ENCODE measurements around the gene ORM2.
"Not testable (repeated sequence)": the region's sequence is repeated elsewhere in the genome, so short reads cannot be mapped to it uniquely, and the experiment has no call there.

ORM2 gene

DNA sequence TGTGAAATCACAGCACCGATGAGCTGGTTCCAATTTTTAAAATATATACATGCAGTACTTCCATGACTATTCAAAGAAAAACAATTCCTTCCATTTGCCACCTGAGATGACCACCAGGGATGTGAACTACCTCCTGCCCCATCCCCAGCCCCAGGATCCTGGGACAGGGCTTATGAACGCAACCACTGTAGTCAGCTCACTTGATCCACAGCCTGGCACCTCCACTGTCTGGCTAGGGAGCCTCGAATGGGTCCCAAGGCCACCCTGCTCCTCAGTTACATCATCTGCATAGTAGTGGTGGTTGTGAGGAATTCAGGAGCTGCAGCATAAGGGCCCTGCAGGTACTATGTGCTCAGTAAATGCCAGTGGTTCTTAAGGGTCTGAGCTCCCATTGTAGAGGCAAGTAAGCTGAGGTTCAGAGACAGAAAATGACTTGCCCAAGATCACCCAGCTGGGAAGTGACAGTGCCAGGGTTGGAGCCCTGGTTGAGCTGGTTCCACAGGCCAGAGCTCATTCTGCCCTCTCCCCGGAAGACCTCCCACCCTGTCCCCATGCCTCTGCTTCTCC, 2.9 kb downstream of the ORM2 start:
- not testable (repeated sequence) for DNase-seq

DNA sequence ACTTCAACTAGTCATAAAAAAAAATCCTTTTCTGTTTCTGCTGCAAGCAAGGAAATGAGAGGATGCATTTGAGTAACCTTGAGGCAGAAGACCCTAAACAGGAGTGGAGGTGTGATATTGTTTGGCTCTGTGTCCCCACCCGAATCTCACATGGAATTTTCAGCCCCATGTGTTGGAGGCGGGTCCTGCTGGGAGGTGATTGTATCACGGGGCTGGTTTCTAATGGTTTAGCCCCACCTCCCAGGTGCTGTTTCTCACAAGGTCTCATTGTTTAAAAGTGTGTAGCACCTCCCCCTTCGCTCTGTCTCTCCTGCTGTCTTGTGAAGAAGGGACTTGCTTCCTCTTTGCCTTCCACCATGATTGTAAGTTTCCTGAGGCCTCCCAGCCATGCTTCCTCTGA, 4.0 kb downstream of the ORM2 start:
- DNase-seq, result not testable (repeated sequence)

DNA sequence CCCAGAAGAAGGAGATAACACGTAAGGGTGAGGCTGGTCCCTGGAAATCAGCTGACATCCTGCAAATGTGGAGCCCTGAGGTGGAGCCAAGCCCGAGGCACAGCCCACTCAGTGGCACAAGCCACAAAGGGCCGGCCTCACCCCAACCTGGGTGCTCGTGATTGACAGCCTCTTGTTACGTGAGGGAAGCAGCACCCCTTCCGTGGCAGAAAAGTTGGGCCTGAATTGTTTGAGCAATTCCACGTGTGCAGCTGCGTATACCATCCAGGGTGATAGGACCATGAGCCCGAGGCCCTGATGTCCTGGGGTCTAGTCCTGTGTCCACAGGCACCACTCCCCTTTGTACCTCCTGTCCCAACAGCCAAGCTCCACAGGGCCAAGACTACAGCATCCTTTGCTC, 4.8 kb downstream of the ORM2 start:
- DNase-seq, result no peak

DNA sequence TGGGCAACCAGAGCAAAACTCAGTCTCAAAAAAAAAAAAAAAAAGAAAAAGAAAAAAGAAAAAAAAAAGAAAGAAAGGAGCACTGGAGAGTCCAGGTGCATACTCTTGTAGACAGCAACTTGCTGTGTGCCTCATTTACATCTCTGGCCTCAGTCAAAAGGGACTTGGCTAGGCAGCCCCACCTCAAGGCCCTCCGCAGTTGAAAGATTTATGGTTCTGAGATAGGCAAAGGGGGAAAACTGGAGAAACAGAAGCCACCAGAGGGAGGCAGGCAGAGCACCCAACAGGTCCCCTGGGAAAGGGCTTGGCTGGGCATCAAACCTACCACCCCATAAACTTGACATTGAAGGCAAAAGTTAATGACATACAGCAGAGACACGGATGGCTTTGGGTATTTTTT, 6.1 kb downstream of the ORM2 start:
- DNase-seq, result no peak

DNA sequence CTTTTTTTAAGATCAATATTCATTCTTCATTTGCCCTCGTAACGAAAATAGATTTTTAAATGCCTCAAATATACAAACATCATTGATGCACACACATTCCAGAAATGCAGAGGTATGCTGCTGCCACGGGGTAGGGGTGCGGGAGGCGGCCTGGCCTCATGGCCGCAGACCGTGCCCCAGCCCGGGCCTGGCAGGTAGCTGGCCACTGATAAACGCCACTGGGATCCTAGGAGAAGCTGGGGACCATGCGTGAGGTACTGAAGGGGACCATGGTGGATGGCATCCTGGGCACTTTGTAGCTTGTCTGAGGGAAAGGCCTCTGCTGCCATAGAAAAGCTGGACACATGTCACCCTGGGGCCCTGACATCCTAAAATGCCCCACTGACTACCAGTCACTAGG, 6.5 kb downstream of the ORM2 start:
- no peak for DNase-seq

DNA sequence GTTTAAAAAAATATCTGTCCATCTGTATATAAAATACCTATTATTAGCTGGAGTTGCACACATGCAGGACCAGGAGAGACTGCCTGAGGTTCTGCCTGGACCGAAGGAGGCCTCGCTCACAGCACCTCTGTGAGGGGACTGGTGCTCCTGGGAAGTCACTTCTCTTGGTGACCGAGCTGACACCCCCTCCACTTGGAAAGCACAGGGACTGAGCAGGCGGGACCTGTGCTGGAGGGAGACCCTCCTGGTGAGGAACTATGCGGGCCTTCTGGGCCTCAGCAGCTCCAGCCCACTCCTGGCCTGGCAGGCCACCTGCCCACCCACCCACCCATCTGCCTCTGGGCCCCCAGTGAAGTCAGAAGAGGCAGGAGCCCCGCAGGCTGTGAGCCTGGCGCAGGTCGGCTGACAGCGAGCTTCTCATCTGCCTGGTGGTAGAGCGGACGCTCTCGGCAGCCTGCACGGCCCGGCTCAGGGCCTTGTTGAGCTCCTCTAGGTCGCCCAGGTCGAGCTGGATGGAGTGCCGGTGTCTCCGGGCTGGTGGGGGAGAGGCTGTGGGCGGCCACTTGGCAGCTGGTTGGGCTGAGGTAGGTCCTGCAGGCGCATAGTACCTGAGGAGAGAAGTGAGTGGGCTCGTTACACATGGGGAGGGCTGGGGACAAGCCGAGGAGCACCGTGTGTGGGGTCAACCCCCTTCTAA, 7.2 kb downstream of the ORM2 start:
- DNase-seq, result no peak

DNA sequence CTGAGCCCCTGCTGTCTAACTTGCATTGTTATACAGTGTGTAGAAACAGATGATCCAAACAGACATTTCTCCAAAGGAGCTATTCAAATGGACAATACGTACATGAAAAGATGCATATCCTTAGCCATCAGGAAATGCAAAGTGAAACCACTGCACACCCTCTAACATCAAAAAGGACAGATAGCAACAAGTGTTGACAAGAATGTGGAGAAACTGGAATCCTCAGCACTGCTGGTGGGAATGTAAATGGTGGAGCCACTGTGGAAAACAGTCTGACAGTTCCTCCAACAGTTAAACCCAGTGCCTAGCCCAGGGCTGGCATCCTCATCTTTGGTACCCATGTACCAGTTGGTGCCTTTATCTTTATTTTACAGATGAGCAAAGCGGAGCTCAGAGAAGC, 8.5 kb downstream of the ORM2 start:
- DNase-seq, result no peak

DNA sequence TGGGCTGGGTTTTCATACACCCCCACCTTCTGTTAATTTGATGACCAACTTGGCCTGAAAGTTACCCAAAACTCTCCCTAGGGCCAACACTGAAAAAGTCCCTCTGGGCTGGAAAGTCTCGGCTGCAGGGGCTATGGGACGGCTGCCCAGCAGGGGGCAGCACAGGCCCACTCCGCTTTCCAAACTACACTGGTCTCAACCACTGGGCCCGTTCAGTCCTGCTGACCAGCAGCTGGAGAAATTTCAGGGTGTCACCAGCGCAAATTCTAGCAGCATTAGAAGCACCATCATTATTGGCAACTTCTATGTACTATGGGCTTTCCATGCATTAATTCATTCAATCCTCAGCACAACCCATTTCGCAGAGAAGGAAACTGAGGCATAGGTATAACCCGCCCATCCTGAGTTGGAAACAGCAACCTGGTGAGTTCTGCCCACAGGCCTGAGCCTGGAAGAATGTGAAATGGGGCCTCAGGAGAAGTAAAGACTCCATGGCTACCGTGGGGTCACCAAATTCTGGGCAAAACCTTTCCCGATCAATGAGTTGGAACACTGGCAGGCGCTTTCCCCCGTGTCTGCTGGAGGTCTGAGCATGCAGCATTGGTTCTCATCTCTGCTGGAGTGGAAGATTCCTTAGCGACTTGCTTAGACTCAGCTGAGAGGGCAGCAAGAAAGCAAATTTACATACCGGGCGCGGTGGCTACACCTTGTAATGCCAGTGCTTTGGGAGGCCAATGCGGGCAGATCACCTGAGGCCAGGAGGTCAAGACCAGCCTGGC, 9.7 kb downstream of the ORM2 start:
- DNase-seq, result peak; percentile 24

DNA sequence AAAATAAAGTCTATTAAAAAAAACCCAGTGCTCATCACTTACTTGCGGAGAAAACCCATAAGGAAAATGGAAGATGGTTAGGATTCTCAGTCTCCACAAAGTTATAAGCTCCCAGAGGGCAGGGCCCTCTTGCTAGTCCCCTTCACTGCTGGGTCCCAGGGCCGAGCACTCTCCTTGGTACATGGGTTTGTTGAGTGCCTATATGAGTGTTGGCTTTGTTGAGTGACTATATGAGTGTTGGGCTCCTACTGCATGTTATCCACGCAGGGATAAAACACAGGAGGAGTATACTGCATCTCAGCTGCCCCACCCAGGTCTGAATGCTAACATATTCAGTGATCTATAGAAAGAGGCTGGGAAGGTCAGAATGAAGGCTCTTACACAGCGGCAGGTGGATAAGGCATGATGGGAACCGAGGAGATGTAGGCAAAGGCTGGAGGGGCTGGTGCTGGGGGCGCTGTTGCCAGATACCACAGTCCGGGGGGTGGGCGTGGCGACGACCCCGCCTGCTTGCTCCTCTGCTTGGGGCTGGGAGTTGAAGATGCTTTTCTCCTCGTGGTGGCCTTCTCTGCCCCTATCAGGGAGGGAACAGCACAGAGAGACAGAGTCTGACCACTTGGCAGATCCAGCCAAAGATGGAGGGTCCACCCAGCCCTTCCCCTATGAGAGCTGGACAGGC, 11.6 kb downstream of the ORM2 start:
- no peak for DNase-seq

DNA sequence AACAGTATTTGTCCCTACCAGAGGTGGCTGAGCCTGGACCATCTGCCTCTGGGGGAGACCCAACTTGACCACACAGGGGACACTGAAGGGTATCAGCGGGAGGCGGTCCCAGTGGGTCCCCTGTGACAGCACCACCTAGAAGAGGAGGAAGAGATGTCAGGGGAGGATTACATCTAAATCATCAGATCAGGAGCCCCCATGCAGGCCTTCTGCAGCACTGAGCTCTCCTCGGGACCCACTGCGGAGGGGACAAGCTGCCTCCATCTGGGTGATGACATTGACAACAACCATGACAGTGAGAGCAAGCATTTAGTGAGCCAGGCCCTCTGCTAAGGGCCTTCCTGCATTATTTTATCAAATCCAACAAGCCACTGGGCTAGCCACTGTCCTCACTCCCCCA, 12.3 kb downstream of the ORM2 start:
- no peak for DNase-seq

DNA sequence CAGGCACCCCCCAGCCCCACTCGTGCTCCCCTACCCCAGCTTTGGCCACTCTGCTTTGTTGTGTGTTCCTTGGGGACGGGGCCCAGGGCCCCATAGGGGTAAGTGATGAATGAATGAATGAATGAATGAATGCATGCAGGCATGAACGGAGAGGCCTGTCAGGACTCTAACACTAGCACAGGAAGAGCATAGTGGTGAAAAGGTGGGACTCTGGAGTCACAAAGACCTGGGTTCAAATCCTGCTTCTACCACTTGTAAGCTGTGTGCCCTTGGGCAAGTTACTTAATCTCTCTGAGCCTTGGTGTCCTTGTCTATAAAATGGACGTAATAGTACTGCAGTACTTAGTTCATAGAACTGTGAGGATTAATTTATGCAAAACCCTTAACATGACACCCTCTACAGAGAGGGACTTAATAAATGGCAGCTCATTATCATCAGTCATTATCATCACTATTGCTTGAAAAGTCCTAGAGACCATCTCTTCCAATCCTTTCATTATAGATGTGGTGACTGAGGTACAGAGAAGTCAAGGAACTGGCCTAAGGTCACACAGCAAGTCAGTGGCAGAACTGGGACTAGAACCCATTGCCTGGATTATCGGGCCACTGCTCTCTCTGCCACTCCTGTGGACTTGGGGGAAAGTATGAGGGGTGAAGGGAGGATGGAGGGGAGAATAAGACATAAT, 13.2 kb downstream of the ORM2 start:
- DNase-seq, result no peak

DNA sequence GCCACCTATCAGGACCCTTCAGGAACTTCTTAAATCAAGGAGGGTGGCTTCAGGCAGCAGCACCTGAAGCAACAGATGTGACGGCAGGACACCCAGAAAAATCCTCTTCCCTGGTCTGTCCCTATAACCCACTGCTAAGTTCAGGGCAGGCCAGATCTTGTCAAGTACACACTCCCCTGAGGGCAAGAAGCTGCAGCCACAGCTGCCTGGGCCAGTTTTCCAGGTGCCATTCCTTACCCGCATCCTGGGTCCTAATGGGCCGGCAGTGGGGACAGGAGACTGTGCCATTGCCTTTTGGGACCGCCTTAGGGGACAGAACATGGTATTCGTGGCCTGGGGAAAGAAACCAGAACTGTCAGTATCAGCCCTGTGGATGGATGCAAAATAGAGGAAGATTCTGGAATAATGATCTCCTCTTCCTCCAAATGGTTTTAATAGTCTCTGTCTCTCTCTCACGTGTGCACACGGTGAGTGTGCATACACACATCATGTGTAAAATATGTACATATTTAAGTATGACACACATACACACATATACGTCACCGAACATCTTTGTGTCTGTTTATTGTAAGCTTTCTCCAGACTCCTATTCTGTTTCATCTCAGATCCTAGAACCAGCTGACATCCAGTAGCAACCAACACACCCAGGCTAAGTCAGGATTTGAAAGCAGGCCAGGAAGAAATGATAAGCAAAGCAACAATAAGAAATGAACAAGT, 14.0 kb downstream of the ORM2 start:
- peak; percentile 59 for DNase-seq

DNA sequence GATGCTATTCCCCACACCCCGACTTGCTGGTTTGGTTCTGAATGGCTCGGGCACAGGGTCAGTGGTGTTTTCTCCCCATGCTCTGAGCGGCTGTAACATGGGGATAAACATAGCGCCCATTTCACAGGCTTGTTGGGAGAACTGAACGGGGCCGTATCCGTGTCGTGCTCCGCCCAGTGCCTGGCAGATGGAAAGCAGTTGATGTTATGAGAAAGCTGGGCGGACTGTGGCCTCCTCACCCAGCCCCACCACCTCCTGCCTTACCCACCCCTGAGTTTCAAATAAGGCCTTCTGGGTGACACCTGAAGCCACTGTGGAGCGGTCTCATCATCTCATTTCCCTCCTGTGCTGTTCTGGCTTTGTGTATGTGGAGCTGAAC, 14.5 kb downstream of the ORM2 start:
- DNase-seq, result no peak

DNA sequence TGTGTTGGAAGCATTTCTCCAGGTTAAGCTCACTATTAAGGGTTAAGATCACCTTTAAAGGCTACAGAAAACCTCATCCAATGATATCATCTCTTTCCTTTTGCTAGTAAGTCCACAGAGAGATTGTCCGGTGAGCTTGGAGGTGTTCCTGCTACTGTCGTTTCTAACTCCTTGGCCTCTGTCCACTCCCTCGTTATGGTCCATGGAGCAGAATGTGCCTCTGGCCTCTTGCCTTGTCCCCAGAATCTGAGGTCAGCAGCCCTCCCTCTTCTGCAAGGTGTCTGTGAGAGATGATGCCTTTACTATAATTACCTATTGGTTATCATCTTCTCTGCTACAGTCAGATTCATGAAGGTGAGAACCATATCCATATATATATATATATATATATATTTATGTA, 15.0 kb downstream of the ORM2 start:
- no peak for DNase-seq

DNA sequence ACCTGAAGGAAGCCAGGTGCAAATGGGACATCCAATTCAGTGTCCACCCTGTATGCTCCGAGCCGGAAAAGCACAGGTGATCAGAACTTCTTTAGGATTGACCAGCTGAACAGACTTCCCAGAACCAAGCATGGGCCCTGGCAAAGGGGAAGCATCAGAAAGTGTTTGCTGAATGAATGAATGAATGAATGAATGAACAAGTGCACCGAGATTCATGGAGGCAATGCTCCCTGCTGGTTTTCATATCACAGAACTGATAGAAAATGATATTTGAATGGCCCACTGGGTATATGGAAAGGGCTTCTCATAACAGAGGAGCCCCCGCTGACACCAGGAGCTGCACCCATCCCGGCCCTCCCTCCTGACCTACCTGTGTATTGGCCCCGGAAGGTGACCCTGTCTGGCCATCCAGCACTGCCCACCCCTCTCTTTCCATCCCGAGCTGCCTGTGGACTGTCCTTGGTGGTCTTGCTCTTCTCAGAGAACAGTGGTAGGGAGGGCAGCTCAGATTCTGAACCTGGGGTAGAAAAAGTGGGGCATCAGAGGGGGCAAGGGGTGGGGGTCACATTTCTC, 15.9 kb downstream of the ORM2 start:
- DNase-seq, result no peak

DNA sequence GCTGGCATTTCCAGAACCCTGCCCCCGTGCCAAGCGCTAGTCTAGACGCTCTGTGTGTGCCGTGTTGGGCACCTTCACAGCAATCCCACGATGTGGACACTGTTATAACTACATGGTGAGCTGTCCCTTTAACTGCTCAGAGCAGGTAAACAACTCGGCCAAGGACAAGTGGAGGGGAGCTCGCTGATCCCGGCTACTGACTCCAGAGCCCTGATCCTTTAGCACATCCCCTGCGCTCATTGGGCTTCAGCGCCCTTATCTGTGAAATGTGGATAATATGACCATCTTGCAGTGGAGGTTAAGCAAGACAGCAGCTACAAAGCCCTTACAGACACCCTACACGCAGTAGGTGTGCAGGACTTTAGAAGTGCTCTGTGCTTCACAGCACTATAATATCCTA, 16.5 kb downstream of the ORM2 start:
- DNase-seq, result no peak

DNA sequence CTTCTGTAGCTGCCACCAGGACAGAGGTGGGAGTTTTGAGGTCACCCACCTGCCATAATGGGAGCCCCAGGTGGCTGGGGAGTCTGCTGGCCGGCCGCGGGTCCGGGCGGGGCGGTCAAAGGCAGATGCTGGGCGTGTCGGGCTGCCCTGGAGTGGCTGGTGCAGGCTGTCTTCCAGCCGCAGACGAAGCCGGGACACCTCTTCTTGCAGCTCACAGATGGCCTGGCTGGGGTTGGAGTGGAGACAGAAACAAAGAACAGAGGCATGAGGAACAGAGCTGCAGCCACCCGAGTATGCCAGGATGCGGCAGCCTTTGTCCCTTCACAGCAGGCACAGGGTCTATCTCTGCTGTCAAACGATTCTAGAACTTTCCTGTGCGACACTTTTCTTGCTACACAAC, 18.0 kb downstream of the ORM2 start:
- no peak for DNase-seq

DNA sequence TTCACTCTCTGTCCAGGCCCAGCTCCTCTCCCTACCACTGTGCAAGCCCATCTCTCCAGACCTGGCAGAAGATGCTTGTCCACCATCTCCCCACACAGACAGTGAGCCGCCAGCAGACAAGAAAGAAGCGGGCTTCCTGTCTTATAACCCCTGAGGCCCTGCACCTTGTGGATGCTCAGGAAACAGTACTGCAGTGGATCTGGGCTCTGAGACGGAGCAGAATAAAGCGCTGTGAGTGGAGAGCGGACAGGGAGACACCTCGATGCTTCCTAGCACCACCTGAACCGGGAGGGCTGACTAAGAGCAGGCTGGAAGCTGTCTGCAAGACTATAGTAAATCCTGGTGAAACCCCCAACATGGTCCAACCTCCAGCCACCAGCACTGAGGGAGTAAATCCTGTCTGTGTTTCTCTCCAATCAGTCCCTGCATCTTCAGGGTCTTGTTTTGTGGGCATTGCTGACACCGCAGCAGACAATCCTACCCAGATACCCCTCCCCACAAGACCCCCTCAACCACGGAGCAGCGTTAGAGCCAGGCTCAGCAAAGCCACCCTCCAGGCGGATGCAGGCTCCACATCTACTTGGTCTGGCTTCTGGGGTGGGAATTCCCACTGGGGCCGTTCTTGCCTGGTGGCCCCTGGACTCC, 18.7 kb downstream of the ORM2 start:
- no peak for DNase-seq

DNA sequence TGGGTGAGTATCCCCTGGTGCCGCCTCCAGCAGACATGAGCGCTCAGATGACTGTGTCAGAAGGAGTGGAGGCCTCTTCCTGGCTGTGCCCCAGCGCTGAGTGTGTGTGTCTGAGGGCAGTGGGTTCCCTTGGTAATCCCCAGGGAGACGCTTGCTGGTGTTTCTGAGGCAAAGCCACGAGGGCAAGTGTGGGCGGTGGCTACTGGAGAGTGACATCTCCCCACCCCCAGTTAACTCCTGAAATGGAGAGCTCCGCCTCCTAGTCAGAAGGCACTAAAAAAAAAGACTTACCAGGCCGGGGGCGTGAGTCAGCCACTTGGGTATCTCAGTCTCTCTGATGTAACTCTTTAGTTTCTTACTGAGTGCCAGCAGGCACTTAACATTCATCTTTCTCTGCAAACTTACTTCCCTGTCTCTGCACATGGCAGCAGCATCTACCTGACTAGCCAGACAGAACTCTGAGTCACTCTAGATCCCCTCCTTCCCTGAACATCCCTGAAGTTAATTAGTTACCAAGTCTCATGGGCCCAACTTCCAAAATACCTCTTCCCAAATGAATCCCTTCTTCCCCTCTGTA, 19.3 kb downstream of the ORM2 start:
- peak; percentile 99 for DNase-seq

DNA sequence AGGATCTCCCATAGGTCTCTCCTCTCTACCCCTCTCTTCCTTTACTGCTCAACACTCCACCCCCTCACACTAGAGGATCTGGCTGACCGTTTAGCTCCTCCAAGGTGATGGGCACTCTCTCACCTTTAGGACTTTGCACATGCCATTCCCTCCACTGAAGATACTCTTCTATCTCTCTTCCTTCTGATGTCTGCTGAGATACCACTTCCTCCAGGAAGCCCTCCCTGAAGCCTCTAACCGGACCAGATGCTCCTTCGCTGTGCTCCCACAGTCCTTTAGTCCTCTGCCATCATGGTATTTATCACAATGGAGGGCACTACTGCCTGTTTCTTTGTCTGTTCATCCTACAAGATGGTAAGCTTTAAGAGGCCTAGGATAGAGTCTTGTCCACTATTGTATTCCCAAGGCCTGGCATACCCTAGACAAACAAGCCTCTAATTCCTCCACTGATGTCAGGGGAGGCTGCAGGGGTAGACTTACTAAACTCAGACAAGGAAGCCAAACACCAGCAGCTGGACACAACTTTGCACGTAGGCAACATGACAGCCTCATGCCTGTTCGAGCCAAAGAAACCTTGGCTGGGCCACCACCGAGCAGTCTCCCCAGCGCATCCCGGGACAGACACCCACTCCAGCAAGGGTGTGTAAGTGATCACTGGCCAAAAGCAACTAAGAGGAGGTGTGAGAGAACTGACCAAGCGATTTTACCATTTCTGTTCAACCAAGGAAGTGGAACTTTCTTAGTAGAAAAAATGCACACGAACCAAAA, 20.2 kb downstream of the ORM2 start:
- DNase-seq, result no peak
